Small intestine (tissue), 7 donors: ENCODE measurements around the gene TXNL4A. TPM values are rescaled to one million over a fixed set of nuclear protein-coding genes. Genes with fewer than 3 reads are reported as not detected.
"Not testable (repeated sequence)": the region's sequence is repeated elsewhere in the genome, so short reads cannot be mapped to it uniquely, and the experiment has no call there.

Source experiments
- DNase-seq, 2 donors: peaks; one replicate each; pipeline versions ENCODE4 v3.0.0 to v3.0.0-alpha.2; 2013
- FAIRE-seq: peaks from 2 replicates; lab custom pipeline; 2012; peaks lifted over from hg19 to GRCh38; lab: Jason Lieb, UNC
- H3K27ac ChIP-seq, 3 donors: one replicate each; pipeline ENCODE4 v1.5.1; 2013; ENCODE audit warnings: low read length in 2 of 3, mild to moderate bottlenecking in 2 of 3, control low read depth in 1 of 3, inconsistent platforms in 1 of 3, low read depth in 1 of 3, moderate library complexity in 1 of 3
- H3K27me3 ChIP-seq, 3 donors: one replicate each; pipeline ENCODE4 v1.6.1; 2013; ENCODE audit warnings: low read length in 3 of 3, inconsistent platforms in 1 of 3; ENCODE audit not compliant: control insufficient read depth in 3 of 3, insufficient read depth in 3 of 3
- H3K36me3 ChIP-seq, 3 donors: one replicate each; pipeline ENCODE4 v1.6.1; 2013; ENCODE audit warnings: low read length in 3 of 3, inconsistent platforms in 1 of 3, low read depth in 1 of 3, mild to moderate bottlenecking in 1 of 3, moderate library complexity in 1 of 3; ENCODE audit not compliant: control insufficient read depth in 3 of 3, insufficient read depth in 2 of 3
- H3K4me1 ChIP-seq, 3 donors: one replicate each; pipeline ENCODE4 v1.6.1; 2013; ENCODE audit warnings: low read length in 2 of 3, inconsistent platforms in 1 of 3, low read depth in 1 of 3, mild to moderate bottlenecking in 1 of 3, moderate library complexity in 1 of 3; ENCODE audit not compliant: control insufficient read depth in 3 of 3, insufficient read depth in 2 of 3
- H3K4me3 ChIP-seq, 3 donors: one replicate each; pipeline ENCODE4 v1.5.1; 2013; ENCODE audit warnings: low read length in 3 of 3, control low read depth in 1 of 3, inconsistent platforms in 1 of 3, low read depth in 1 of 3, mild to moderate bottlenecking in 1 of 3, moderate library complexity in 1 of 3
- H3K9me3 ChIP-seq, 2 donors: one replicate each; pipeline ENCODE4 v1.6.1; 2013; ENCODE audit warnings: low read depth in 1 of 2, low read length in 1 of 2; ENCODE audit not compliant: control insufficient read depth in 2 of 2, insufficient read depth in 1 of 2
- WGBS, 3 donors: extraction: QIAGEN DNeasy Blood & Tissue Kit; methylation state at CpG; one replicate each; pipeline ENCODE4 v1.1.7; 2013; 5-methylcytosine and 5-hydroxymethylcytosine counted together
- polyA plus RNA-seq, 4 donors: library from polyadenylated mRNA; stranded (reverse) in 3 of 4; unstranded in 1 of 4; fragments of 200-250 nt in 3 of 4; fragments of 120-200 nt in 1 of 4; gene quantifications; one replicate each; pipeline versions ENCODE4 v1.2.1 to v1.2.3, GENCODE V29; 2013
- donor health status: healthy with polysubstance abuse.
- donor health status: control.
- donor health status: control.
- donor health status: Bipolar disorder and iron deficiency.
- donor health status: healthy.

The TXNL4A gene
- polyA plus RNA-seq, 4 donors, result 73.4 to 74.5 (median 74.0) TPM

GRCh38 chr18:80009661-80010550 lies 21.5 kb upstream of the TXNL4A start:
- Histone ChIP-seq H3K4me1 (no peaks in the 10 kb centered on the region), H3K36me3 (no peaks in the 10 kb centered on the region), H3K27ac (no peak overlapping the region), H3K9me3 (peaks cover 0 to 62% of the 10 kb centered on the region in 2 donors), H3K27me3 (no peaks in the 10 kb centered on the region), H3K4me3 (no peak overlapping the region)
- 90 to 92% (median 91%) methylated on average over 16 of the region's 16 CpGs for WGBS, 3 donors
- DNase-seq (no peak), FAIRE-seq (no peak)

GRCh38 chr18:80006724-80007123 lies 18.4 kb upstream of the TXNL4A start:
- H3K27ac ChIP-seq, result no peak overlapping the region
- WGBS, 3 donors, result 75 to 82% (median 81%) methylated on average over 7 of the region's 7 CpGs
- no peaks in the 10 kb centered on the region for H3K27me3 ChIP-seq
- H3K4me3 ChIP-seq, result no peak overlapping the region
- H3K4me1 ChIP-seq, result no peaks in the 10 kb centered on the region
- H3K9me3 ChIP-seq, result peaks cover 0 to 45% of the 10 kb centered on the region in 2 donors
- FAIRE-seq (no peak), DNase-seq (no peak)
- H3K36me3 ChIP-seq, result no peaks in the 10 kb centered on the region

GRCh38 chr18:80004600-80005342 lies 16.4 kb upstream of the TXNL4A start:
- FAIRE-seq, result no peak
- no peaks in the 10 kb centered on the region for H3K36me3 ChIP-seq
- H3K27me3 ChIP-seq, result no peaks in the 10 kb centered on the region
- no peak for DNase-seq
- H3K27ac ChIP-seq, result no peak overlapping the region
- H3K9me3 ChIP-seq, result peaks cover 2 to 42% of the 10 kb centered on the region in 2 donors
- 83 to 86% (median 84%) methylated on average over 12 of the region's 12 CpGs for WGBS, 3 donors
- H3K4me3 ChIP-seq, result no peak overlapping the region
- H3K4me1 ChIP-seq, result no peaks in the 10 kb centered on the region

- FAIRE-seq (no peak), DNase-seq (no peak)
- H3K27ac ChIP-seq, result no peak overlapping the region
- no peaks in the 10 kb centered on the region for H3K36me3 ChIP-seq
- WGBS, 3 donors, result 88 to 92% (median 90%) methylated on average over 5 of the region's 5 CpGs
- H3K4me3 ChIP-seq, result no peak overlapping the region
- no peaks in the 10 kb centered on the region for H3K27me3 ChIP-seq
- H3K9me3 ChIP-seq, result peaks cover 2 to 27% of the 10 kb centered on the region in 2 donors
- no peaks in the 10 kb centered on the region for H3K4me1 ChIP-seq
These were observed 14.1 kb upstream of the TXNL4A start for GRCh38 chr18:80002468-80002867.

GRCh38 chr18:80000877-80001276 lies 12.5 kb upstream of the TXNL4A start:
- no peaks in the 10 kb centered on the region for H3K4me1 ChIP-seq
- no peaks in the 10 kb centered on the region for H3K36me3 ChIP-seq
- H3K27me3 ChIP-seq, result no peaks in the 10 kb centered on the region
- FAIRE-seq, result no peak
- no peak for DNase-seq
- 76 to 87% (median 80%) methylated on average over 3 of the region's 3 CpGs for WGBS, 3 donors
- peaks cover 2 to 17% of the 10 kb centered on the region in 2 donors for H3K9me3 ChIP-seq
- H3K27ac ChIP-seq, result no peak overlapping the region
- H3K4me3 ChIP-seq, result no peak overlapping the region

- peaks cover 2 to 17% of the 10 kb centered on the region in 2 donors for H3K9me3 ChIP-seq
These were observed 11.3 kb upstream of the TXNL4A start for GRCh38 chr18:79999701-80000100.

GRCh38 chr18:79991494-79991893 lies 3.1 kb upstream of the TXNL4A start:
- no peak for FAIRE-seq
- H3K27me3 ChIP-seq, result no peaks in the 10 kb centered on the region
- no peaks in the 10 kb centered on the region for H3K9me3 ChIP-seq
- peaks cover 0 to 6% (median 0%) of the 10 kb centered on the region in 3 donors for H3K4me1 ChIP-seq
- H3K27ac ChIP-seq, result no peak overlapping the region
- no peak for DNase-seq
- H3K4me3 ChIP-seq, result no peak overlapping the region
- H3K36me3 ChIP-seq, result no peaks in the 10 kb centered on the region
- WGBS, 3 donors, result 88 to 90% (median 88%) methylated on average over 2 of the region's 2 CpGs

More at GRCh38 chr18:79999701-80000100, 11.3 kb upstream of the TXNL4A start:
- H3K4me1 ChIP-seq, H3K27me3 ChIP-seq, H3K27ac ChIP-seq, H3K4me3 ChIP-seq, DNase-seq, FAIRE-seq, H3K36me3 ChIP-seq: not testable (repeated sequence)
- 76 to 81% (median 81%) methylated on average over 2 of the region's 2 CpGs for WGBS, 3 donors

GRCh38 chr18:79989195-79989497 lies 783 bp upstream of the TXNL4A start:
- WGBS, 3 donors, result 46 to 70% (median 51%) methylated on average over 14 of the region's 14 CpGs
- peak overlapping the region in 2 of 3 donors; percentile 77 to 87 for H3K4me3 ChIP-seq
- peaks cover 0 to 7% (median 0%) of the 10 kb centered on the region in 3 donors for H3K4me1 ChIP-seq
- H3K9me3 ChIP-seq, result no peaks in the 10 kb centered on the region
- no peak for DNase-seq
- H3K27ac ChIP-seq, result peak overlapping the region in 2 of 3 donors; percentile 83 to 89
- H3K36me3 ChIP-seq, result peaks cover 3 to 7% (median 4%) of the 10 kb centered on the region in 3 donors
- H3K27me3 ChIP-seq, result no peaks in the 10 kb centered on the region
- no peak for FAIRE-seq
